Endothelial cell of umbilical vein (primary cell): ENCODE results near the gene SLC1A3. TPM values are rescaled to one million over a fixed set of nuclear protein-coding genes. Genes with fewer than 3 reads are reported as not detected.

Source experiments
- BruUV-seq: library from RNA; stranded (reverse); fragments of 400-500 nt; replicated peaks from 2 replicates; lab custom pipeline; 2021; lab: Mats Ljungman, UMichigan
- CTCF ChIA-PET: fragments of 300-600, 350-600 bp; sonication (Branson Sonifier 250); formaldehyde crosslinking; loops from one replicate; lab custom pipeline; 2021; ENCODE audit warnings: antibody characterized with exemption, inconsistent platforms; lab: Charles Lee
- POLR2A ChIA-PET: fragments of 300-600, 350-600 bp; sonication (Branson Sonifier 250); formaldehyde crosslinking; loops from one replicate; lab custom pipeline; 2021; ENCODE audit warnings: antibody characterized with exemption, inconsistent platforms; lab: Charles Lee
- DNase-seq: peaks from one replicate; pipeline ENCODE4 v3.0.0-alpha.2; 2011; ENCODE audit warnings: low read depth, low spot score
- FAIRE-seq: peaks from 2 replicates; lab custom pipeline; 2011; peaks lifted over from hg19 to GRCh38; lab: Jason Lieb, UNC
- H2AFZ ChIP-seq: 2 replicates; pipeline ENCODE4 v1.6.0; 2012; ENCODE audit warnings: low read depth, low read length, control low read depth, inconsistent platforms
- H3K27ac ChIP-seq: 2 replicates; pipeline ENCODE4 v1.5.1; 2011; ENCODE audit warnings: low read depth, mild to moderate bottlenecking, control low read depth, low read length, moderate library complexity; ENCODE audit not compliant: insufficient read depth
- H3K27me3 ChIP-seq, 2 experiments: 2 replicates each; pipeline versions ENCODE4 v1.6.0 to v1.6.1; 2011; ENCODE audit warnings: low read length in 2 of 2, mixed read lengths in 1 of 2; ENCODE audit not compliant: control insufficient read depth in 2 of 2, insufficient read depth in 2 of 2
- H3K36me3 ChIP-seq, 2 experiments: 2 replicates in 1 of 2; 3 replicates in 1 of 2; pipeline ENCODE4 v1.5.1; 2011; ENCODE audit warnings: low read length in 2 of 2, mild to moderate bottlenecking in 1 of 2, moderate library complexity in 1 of 2; ENCODE audit not compliant: control insufficient read depth in 2 of 2, insufficient read depth in 2 of 2; ENCODE audit errors: extremely low read depth in 1 of 2
- H3K4me1 ChIP-seq: 3 replicates; pipeline ENCODE4 v1.5.1; 2011; ENCODE audit warnings: mild to moderate bottlenecking, low read length; ENCODE audit not compliant: control insufficient read depth, insufficient read depth; ENCODE audit errors: extremely low read depth
- H3K4me2 ChIP-seq: 2 replicates; pipeline ENCODE4 v1.6.1; 2011; ENCODE audit warnings: low read length, control low read depth, mixed read lengths; ENCODE audit not compliant: insufficient read depth
- H3K4me3 ChIP-seq, 3 experiments: fragments of 200-600 bp in 1 of 3; sonication (generic), shearing (Covaris generic) in 1 of 3; replicated peaks in 1 of 3; 2 replicates each; pipeline ENCODE4 v1.5.1; 2011 to 2016; ENCODE audit warnings: control low read depth in 3 of 3, low read length in 3 of 3, mild to moderate bottlenecking in 2 of 3, inconsistent platforms in 1 of 3, low read depth in 1 of 3, moderate library complexity in 1 of 3; ENCODE audit not compliant: insufficient read depth in 1 of 3
- H3K79me2 ChIP-seq: 2 replicates; pipeline ENCODE4 v1.6.0; 2012; ENCODE audit warnings: low read length, inconsistent platforms; ENCODE audit not compliant: control insufficient read depth, insufficient read depth
- H3K9ac ChIP-seq: replicated peaks from 2 replicates; pipeline ENCODE3; 2011; ENCODE audit warnings: low read length, control low read depth; ENCODE audit not compliant: insufficient read depth; ENCODE audit errors: extremely low read depth
- H3K9me1 ChIP-seq: replicated peaks from 3 replicates; pipeline ENCODE4 v1.6.0; 2011; ENCODE audit warnings: mild to moderate bottlenecking, low read length; ENCODE audit not compliant: control insufficient read depth, insufficient read depth; ENCODE audit errors: extremely low read depth
- H3K9me3 ChIP-seq: replicated peaks from 2 replicates; pipeline ENCODE4 v1.5.1; 2012; ENCODE audit warnings: low read length, inconsistent platforms; ENCODE audit not compliant: control insufficient read depth, insufficient read depth
- H4K20me1 ChIP-seq: replicated peaks from 2 replicates; pipeline ENCODE3; 2011; ENCODE audit warnings: mild to moderate bottlenecking, low read length; ENCODE audit not compliant: control insufficient read depth, insufficient read depth; ENCODE audit errors: extremely low read depth
- EZH2 ChIP-seq: IDR thresholded peaks from 2 replicates; pipeline ENCODE4 v1.6.1; 2012; ENCODE audit warnings: borderline replicate concordance, low read depth, mild to moderate bottlenecking, moderate library complexity, low read length, inconsistent platforms; ENCODE audit not compliant: severe bottlenecking
- FOS ChIP-seq: IDR thresholded peaks from 2 replicates; pipeline ENCODE4 v1.6.1; 2011; ENCODE audit warnings: mild to moderate bottlenecking, low read length, moderate library complexity, borderline replicate concordance; ENCODE audit not compliant: insufficient read depth
- GATA2 ChIP-seq: IDR thresholded peaks from 2 replicates; pipeline ENCODE4 v1.7.0; 2011; ENCODE audit warnings: low read depth, mild to moderate bottlenecking, moderate library complexity, mixed read lengths, low read length; ENCODE audit not compliant: insufficient read length, insufficient read depth
- JUN ChIP-seq: IDR thresholded peaks from 2 replicates; pipeline ENCODE4 v1.6.1; 2011; ENCODE audit warnings: borderline replicate concordance, low read depth; ENCODE audit not compliant: insufficient read length, insufficient read depth
- MYC ChIP-seq: IDR thresholded peaks from one replicate; pipeline ENCODE4 v1.6.1; 2011; ENCODE audit warnings: mild to moderate bottlenecking, low read depth, low read length
- POLR2A ChIP-seq: IDR thresholded peaks from 2 replicates; pipeline ENCODE4 v1.6.1; 2012; ENCODE audit warnings: low read depth, mild to moderate bottlenecking, control low read depth, low read length
- POLR2AphosphoS5 ChIP-seq: IDR thresholded peaks from 2 replicates; pipeline ENCODE4 v1.6.1; 2012; ENCODE audit warnings: low read depth, mild to moderate bottlenecking, control low read depth, low read length, moderate library complexity; ENCODE audit not compliant: insufficient read depth
- dilution Hi-C: fragments of 300-500 bp; cut with MboI; formaldehyde crosslinking; loops from one replicate; pipeline ENCODE4 v1.15.0; 2019; ENCODE audit warnings: low sequenced_read_pairs; ENCODE audit not compliant: extremely low pct_ligation_motif_present
- intact Hi-C: fragments of 100-400 bp; cut with micrococcal nuclease; formaldehyde crosslinking; loops from one replicate; pipeline ENCODE4 v1.10.0; 2022
- polyA plus RNA-seq, 4 experiments: library from polyadenylated mRNA; depleted of rRNA in 3 of 4; stranded (reverse) in 3 of 4; unstranded in 1 of 4; fragments of >200 nt; gene quantifications; 2 replicates each; pipeline versions ENCODE4 v1.2.1 to v1.2.3, GENCODE V29; 2011 to 2012; ENCODE audit warnings: missing spikeins in 1 of 4
- total RNA-seq: library from RNA; stranded (reverse); gene quantifications from 2 replicates; pipeline ENCODE4 v1.2.3, GENCODE V29; 2021
- TF ChIP-seq, protein P1 (sequence below): IDR thresholded peaks from 2 replicates; pipeline ENCODE4 v1.6.1; 2011; ENCODE audit not compliant: insufficient read depth, insufficient read length
- TF ChIP-seq, protein P2 (sequence below), 2 donors: IDR thresholded peaks; 1 replicate in 1 of 2; 2 replicates in 1 of 2; pipeline ENCODE4 v1.5.1; 2011; ENCODE audit warnings: low read length in 2 of 2, mild to moderate bottlenecking in 2 of 2, moderate library complexity in 2 of 2, control low read depth in 1 of 2, inconsistent platforms in 1 of 2, low read depth in 1 of 2; ENCODE audit not compliant: insufficient read depth in 1 of 2; ENCODE audit errors: extremely low read depth in 1 of 2

Gene SLC1A3
- total and polyA plus RNA-seq, 2 donors (not counting 3 experiments of a cell fraction or from before 2014, with no cell fraction given), result 0.36 TPM; not detected in 1

DNA sequence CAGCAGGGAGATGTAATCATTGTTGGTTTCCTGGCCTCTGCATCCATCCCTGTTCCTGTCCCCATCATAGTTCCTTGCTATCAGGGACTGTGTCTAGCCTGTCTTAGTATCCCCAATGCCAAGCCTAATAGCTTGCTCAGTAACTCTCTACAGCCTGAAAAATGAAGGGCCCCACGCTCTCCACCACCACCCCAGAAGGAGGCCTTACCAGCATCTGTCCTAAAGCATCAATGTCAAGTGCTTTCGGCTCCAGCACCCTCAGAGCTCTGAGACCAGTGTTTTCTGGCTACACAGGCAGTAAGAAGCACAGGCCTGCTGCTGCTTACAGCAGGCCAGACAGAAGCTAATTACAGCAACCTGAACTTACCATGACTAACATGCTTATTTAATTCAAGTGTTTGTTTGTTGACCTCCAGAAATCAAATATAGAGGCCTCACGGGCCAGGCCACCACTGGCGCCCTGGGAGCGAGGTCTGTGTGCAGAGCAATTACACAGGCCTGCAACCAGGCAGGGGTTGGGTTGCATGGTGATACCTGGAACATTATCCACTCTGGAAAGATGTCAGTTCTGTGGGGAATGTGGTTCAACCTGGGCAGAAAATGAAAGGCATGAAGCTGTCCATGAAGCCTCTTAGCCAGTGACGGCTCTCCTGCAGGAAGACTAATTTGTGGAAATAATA is 124.3 kb downstream of the SLC1A3 start:
- no peaks in the 10 kb centered on the region for H3K4me1 ChIP-seq
- H3K36me3 ChIP-seq, result no peaks in the 10 kb centered on the region
- H3K9me3 ChIP-seq, result no peaks in the 10 kb centered on the region
- no peak overlapping the region for H3K9ac ChIP-seq
- ChIA-PET POLR2A (no interaction called here), CTCF (interaction anchor here (0.6 to 6.2 kb wide), 16 partner anchors 9 to 511 kb away, joined by 3 to 47 read pairs (median 6); no protein-coding TSS in a partner anchor)
- H3K27ac ChIP-seq, result no peak overlapping the region
- no TSS peak for BruUV-seq
- DNase-seq (no peak), FAIRE-seq (no peak)
- no peaks in the 10 kb centered on the region for H3K9me1 ChIP-seq
- H3K4me2 ChIP-seq, result no peak overlapping the region
- H2AFZ ChIP-seq, result no peak overlapping the region
- no peaks in the 10 kb centered on the region for H3K79me2 ChIP-seq
- dilution Hi-C loops (no loop called here), intact Hi-C loops (no loop called here)
- no peaks in the 10 kb centered on the region for H4K20me1 ChIP-seq
- H3K27me3 ChIP-seq, result peaks cover 0 to 10% of the 10 kb centered on the region in 2 experiments
- no peak overlapping the region for H3K4me3 ChIP-seq
- TF ChIP-seq MYC, result no peak
- no peak for TF ChIP-seq POLR2AphosphoS5

DNA sequence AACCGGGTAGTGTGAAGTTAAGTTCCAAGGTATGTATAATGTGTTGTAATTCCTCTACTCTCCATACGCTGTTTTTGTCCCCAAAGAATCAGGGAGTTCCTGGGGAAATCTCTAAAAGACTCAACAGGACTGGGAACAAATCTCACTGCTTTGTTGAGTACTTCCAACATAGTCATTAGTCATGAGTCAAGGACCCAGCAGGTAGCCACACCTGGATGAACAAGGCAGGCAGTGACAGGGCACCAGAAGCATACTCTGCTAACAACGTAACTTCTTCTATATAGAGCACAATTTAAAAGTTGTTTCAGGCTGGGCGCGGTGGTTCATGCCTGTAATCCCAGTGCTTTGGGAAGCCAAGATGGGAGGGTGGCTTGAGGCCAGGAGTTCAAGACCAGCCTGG is 126.8 kb downstream of the SLC1A3 start:
- ChIA-PET POLR2A (no interaction called here), CTCF (no interaction called here)
- no peaks in the 10 kb centered on the region for H3K4me1 ChIP-seq
- H3K4me3 ChIP-seq, result no peak overlapping the region
- TF ChIP-seq POLR2AphosphoS5 (no peak), MYC (no peak), EZH2 (no peak), POLR2A (no peak), JUN (no peak), FOS (no peak), GATA2 (no peak)
- TF ChIP-seq, protein P1, sequence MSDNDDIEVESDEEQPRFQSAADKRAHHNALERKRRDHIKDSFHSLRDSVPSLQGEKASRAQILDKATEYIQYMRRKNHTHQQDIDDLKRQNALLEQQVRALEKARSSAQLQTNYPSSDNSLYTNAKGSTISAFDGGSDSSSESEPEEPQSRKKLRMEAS, result no peak
- TF ChIP-seq, protein P2, sequence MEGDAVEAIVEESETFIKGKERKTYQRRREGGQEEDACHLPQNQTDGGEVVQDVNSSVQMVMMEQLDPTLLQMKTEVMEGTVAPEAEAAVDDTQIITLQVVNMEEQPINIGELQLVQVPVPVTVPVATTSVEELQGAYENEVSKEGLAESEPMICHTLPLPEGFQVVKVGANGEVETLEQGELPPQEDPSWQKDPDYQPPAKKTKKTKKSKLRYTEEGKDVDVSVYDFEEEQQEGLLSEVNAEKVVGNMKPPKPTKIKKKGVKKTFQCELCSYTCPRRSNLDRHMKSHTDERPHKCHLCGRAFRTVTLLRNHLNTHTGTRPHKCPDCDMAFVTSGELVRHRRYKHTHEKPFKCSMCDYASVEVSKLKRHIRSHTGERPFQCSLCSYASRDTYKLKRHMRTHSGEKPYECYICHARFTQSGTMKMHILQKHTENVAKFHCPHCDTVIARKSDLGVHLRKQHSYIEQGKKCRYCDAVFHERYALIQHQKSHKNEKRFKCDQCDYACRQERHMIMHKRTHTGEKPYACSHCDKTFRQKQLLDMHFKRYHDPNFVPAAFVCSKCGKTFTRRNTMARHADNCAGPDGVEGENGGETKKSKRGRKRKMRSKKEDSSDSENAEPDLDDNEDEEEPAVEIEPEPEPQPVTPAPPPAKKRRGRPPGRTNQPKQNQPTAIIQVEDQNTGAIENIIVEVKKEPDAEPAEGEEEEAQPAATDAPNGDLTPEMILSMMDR (IDR thresholded peaks at IDR 0.05; ENCODE audit: extremely low read depth in 1 of 2, insufficient read depth in 1 of 2, low read depth in 1 of 2, low read length in 2 of 2), result no peak
- H3K27ac ChIP-seq, result no peak overlapping the region
- no peak for FAIRE-seq
- no peak overlapping the region for H3K9ac ChIP-seq
- H2AFZ ChIP-seq, result no peak overlapping the region
- H3K4me2 ChIP-seq, result no peak overlapping the region
- H4K20me1 ChIP-seq, result no peaks in the 10 kb centered on the region
- intact Hi-C loops, result no loop called here
- dilution Hi-C loops, result no loop called here
- no peaks in the 10 kb centered on the region for H3K9me3 ChIP-seq
- no peak for DNase-seq
- no peaks in the 10 kb centered on the region for H3K79me2 ChIP-seq
- H3K36me3 ChIP-seq, result no peaks in the 10 kb centered on the region
- H3K27me3 ChIP-seq, result peaks cover 5 to 12% of the 10 kb centered on the region in 2 experiments
- no TSS peak for BruUV-seq
- no peaks in the 10 kb centered on the region for H3K9me1 ChIP-seq
